Liver (tissue), 3 donors: ENCODE data around the gene LGALS7B.
"Not testable (repeated sequence)": the region's sequence is repeated elsewhere in the genome, so short reads cannot be mapped to it uniquely, and the experiment has no call there.

Experiments
- HNF4A ChIP-seq, 2 donors: conservative IDR thresholded peaks; 2 replicates each; pipeline ENCODE4 v1.6.1; 2016; ENCODE audit warnings: antibody characterized with exemption in 2 of 2, mild to moderate bottlenecking in 2 of 2
- TAF1 ChIP-seq: conservative IDR thresholded peaks from 2 replicates; pipeline ENCODE4 v1.6.1; 2016; ENCODE audit warnings: antibody characterized with exemption, mild to moderate bottlenecking
- TF ChIP-seq, protein P1 (sequence below): fragments of 150-350 bp; IDR thresholded peaks from 2 replicates; pipeline ENCODE4 v1.5.1; 2017; ENCODE audit warnings: improper control_type of control experiment, low read depth, low read length; ENCODE audit not compliant: missing input control
- donor health status: healthy.
- donor health status: healthy.

DNA sequence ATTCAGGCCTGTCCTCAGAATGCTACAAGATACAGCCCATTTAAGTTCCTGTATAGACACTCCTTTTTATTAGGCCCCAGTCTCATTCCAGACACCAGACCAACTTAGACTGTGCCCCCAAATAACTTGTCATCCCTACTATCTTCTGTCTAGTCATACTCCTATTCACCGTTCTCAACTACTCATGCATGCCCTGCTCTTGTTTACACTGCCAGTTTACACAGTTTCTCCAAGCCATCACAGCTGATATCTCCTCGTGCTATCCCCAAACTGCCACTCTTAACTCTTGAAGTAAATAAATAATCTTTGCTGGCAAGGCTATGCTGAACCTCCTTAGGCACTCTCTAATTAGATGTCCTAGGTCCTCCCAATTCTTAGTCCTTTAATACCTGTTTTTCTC lies 34.8 kb upstream of the LGALS7B start:
- not testable (repeated sequence) for TF ChIP-seq TAF1; HNF4A (conservative IDR thresholded peaks at IDR 0.05)
- TF ChIP-seq, protein P1, sequence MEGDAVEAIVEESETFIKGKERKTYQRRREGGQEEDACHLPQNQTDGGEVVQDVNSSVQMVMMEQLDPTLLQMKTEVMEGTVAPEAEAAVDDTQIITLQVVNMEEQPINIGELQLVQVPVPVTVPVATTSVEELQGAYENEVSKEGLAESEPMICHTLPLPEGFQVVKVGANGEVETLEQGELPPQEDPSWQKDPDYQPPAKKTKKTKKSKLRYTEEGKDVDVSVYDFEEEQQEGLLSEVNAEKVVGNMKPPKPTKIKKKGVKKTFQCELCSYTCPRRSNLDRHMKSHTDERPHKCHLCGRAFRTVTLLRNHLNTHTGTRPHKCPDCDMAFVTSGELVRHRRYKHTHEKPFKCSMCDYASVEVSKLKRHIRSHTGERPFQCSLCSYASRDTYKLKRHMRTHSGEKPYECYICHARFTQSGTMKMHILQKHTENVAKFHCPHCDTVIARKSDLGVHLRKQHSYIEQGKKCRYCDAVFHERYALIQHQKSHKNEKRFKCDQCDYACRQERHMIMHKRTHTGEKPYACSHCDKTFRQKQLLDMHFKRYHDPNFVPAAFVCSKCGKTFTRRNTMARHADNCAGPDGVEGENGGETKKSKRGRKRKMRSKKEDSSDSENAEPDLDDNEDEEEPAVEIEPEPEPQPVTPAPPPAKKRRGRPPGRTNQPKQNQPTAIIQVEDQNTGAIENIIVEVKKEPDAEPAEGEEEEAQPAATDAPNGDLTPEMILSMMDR: not testable (repeated sequence)
